Stomach (tissue), 9 donors: ENCODE measurements around the gene GFY. TPM values are rescaled to one million over a fixed set of nuclear protein-coding genes. Genes with fewer than 3 reads are reported as not detected.
A peak's percentile ranks its signal among the peaks of the same experiment; 100 is the strongest.
"Not testable (repeated sequence)": the region's sequence is repeated elsewhere in the genome, so short reads cannot be mapped to it uniquely, and the experiment has no call there.

Experiments used
- DNase-seq, 2 donors: peaks; one replicate each; pipeline versions ENCODE4 v3.0.0 to v3.0.0-alpha.2; 2013 to 2019
- H3K27ac ChIP-seq, 5 donors: fragments of 200-600 bp in 4 of 5; sonication (generic) in 4 of 5; one replicate each; pipeline ENCODE4 v1.5.1; 2013 to 2019; ENCODE audit warnings: mild to moderate bottlenecking in 1 of 5, moderate library complexity in 1 of 5
- H3K27me3 ChIP-seq, 3 donors: fragments of 200-600 bp; sonication (generic); one replicate each; pipeline ENCODE4 v1.5.1; 2017 to 2019; ENCODE audit warnings: mixed run types in 1 of 3
- H3K36me3 ChIP-seq, 4 donors: fragments of 200-600 bp; sonication (generic); 1 replicate in 3 of 4; 2 replicates in 1 of 4; pipeline ENCODE4 v1.5.1; 2016 to 2019
- H3K4me1 ChIP-seq, 4 donors: fragments of 200-600 bp; sonication (generic); one replicate each; pipeline ENCODE4 v1.5.1; 2016 to 2019
- H3K4me3 ChIP-seq, 4 donors: fragments of 200-600 bp; sonication (generic) in 3 of 4; one replicate each; pipeline ENCODE4 v1.5.1; 2016 to 2019; ENCODE audit warnings: mild to moderate bottlenecking in 1 of 4
- H3K9me3 ChIP-seq, 4 donors: fragments of 200-600 bp; sonication (generic); one replicate each; pipeline ENCODE4 v1.5.1; 2016 to 2019
- CTCF ChIP-seq, 7 experiments: fragments of 450-650 bp in 4 of 7; fragments of 200-600 bp in 3 of 7; sonication (generic) in 3 of 7; IDR thresholded peaks; one replicate each; pipeline ENCODE4 v1.5.1; 2016 to 2019; ENCODE audit warnings: antibody characterized with exemption in 7 of 7, control low read depth in 2 of 7, mild to moderate bottlenecking in 1 of 7
- EP300 ChIP-seq: sonication (generic); formaldehyde crosslinking; IDR thresholded peaks from one replicate; pipeline ENCODE4 v1.6.1; 2017; ENCODE audit warnings: antibody characterized with exemption
- POLR2A ChIP-seq, 4 donors: fragments of 450-650 bp; IDR thresholded peaks; one replicate each; pipeline ENCODE4 v1.6.1; 2016; ENCODE audit warnings: antibody characterized with exemption in 4 of 4, control low read depth in 2 of 4, mild to moderate bottlenecking in 1 of 4, moderate library complexity in 1 of 4
- POLR2AphosphoS5 ChIP-seq, 3 donors: sonication (generic); formaldehyde crosslinking; IDR thresholded peaks; one replicate each; pipeline ENCODE4 v1.6.1; 2016; ENCODE audit warnings: antibody characterized with exemption in 3 of 3
- WGBS, 5 donors: extraction: QIAGEN DNeasy Blood & Tissue Kit in 3 of 5; methylation state at CpG; one replicate each; pipeline versions ENCODE4 v1.1.5 to v1.1.7; 2013 to 2018; 5-methylcytosine and 5-hydroxymethylcytosine counted together
- intact Hi-C: fragments of 100-400 bp; cut with DNase I; formaldehyde crosslinking; loops from one replicate; pipeline ENCODE4 v1.15.1; 2023; ENCODE audit warnings: low total_unique reads
- polyA plus RNA-seq, 3 donors: library from polyadenylated mRNA; stranded (reverse); fragments of 200-250 nt; gene quantifications; one replicate each; pipeline ENCODE4 v1.2.3, GENCODE V29; 2013
- total RNA-seq, 5 donors: library from RNA; depleted of rRNA; stranded (reverse); fragments of >200 nt; gene quantifications; one replicate each; pipeline versions ENCODE4 v1.1.0 to v1.2.3, GENCODE V29; 2014 to 2016
- donor health status: healthy with polysubstance abuse.
- donor health status: Bipolar disorder and iron deficiency.
- donor health status: healthy.

Gene GFY
- total and polyA plus RNA-seq, 8 donors, result not detected

DNA sequence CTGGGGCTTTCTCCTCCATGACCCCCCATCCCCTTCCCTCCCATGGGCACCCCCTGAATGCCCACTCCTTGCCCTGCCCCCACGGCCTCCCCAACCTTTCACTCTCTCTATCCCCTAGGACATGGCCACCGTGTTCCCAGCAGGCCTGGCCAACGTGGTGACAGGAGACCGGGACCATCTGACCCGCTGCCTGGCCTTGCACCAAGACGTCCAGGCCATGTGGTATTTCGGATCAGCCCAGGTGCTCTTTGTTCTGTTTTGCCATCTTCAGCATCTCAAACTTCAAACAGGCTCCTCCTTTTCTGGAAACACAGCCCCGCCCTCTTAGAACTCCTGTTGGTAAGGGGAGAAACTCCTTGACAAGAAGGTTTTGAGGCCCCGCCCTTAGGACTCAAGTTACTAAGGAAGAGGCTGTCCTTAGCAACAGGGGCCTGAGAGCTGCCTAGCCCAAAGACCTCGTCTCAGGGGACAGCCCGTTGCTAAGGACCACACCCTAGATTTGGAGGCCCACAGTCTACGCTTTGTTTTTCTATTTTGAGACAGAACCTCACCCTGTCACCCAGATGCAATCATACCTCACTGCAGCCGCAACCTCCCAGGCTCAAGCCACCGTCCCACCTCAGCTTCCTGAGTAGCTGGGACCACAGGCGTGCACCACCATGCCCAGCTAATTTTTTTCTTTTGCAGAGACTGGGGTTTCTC, 43.7 kb downstream of the GFY start:
- TF ChIP-seq POLR2AphosphoS5 (IDR thresholded peaks at IDR 0.05) (peak in 2 of 3 donors; percentile 14 to 42), POLR2A (IDR thresholded peaks at IDR 0.05) (no peak)
- peak; percentile 56 to 94 for DNase-seq
- Histone ChIP-seq H3K4me3 (no peak overlapping the region), H3K27ac (peak overlapping the region; percentile 1 to 74 (median 69)), H3K27me3 (no peaks in the 10 kb centered on the region), H3K36me3 (peaks cover 10 to 60% (median 48%) of the 10 kb centered on the region in 4 donors), H3K9me3 (no peaks in the 10 kb centered on the region), H3K4me1 (peaks cover 6 to 33% (median 22%) of the 10 kb centered on the region in 4 donors)
- intact Hi-C loops, result no loop called here
- 49 to 59% (median 52%) methylated on average over 15 of the region's 15 CpGs for WGBS, 5 donors

DNA sequence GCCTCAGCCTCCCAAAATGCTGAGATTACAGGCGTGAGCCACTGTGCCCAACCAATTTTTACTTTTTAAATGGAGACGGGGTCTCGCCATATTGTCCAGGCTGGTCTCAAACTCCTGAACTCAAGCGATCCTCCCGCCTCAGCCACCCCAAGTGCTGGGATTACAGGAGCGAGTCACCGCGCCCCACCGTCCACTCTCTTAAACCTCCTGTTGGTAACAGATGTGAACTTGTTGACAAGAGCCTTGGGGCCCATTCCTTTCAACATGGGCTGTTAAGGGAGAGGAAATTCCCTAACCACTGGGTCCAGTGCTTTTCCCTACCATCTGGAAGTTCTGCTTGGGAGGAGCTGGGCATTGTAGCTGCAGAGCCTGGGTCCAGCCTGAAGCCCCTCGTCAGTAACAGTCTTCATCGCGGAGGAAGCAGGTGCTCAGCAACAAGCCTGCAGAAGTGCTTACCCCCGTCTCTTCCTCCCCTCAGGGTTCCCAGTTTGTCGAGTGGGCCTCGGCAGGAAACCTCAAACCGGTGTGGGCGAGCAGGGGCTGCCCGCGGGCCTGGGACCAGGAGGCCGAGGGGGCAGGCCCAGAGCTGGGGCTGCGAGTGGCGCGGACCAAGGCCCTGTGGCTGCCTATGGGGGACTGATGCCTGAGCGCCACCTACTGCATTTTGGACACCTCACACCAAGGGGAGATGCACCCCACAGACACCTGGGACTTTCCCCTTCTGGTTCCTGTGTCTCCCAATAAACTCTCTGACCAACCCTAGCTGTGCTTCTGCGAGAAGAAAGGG, 44.8 kb downstream of the GFY start:
- Histone ChIP-seq H3K9me3 (no peaks in the 10 kb centered on the region), H3K4me1 (peaks cover 6 to 42% (median 31%) of the 10 kb centered on the region in 4 donors), H3K27me3 (no peaks in the 10 kb centered on the region), H3K4me3 (no peak overlapping the region), H3K36me3 (peaks cover 0 to 49% (median 37%) of the 10 kb centered on the region in 4 donors), H3K27ac (peak overlapping the region; percentile 19 to 74 (median 69))
- WGBS, 5 donors, result 67 to 84% (median 73%) methylated on average over 19 to 25 of the region's 25 CpGs
- peak; percentile 40 to 71 for DNase-seq
- intact Hi-C loops, result no loop called here
- TF ChIP-seq CTCF (IDR thresholded peaks at IDR 0.05), result no peak
- no peak for TF ChIP-seq POLR2AphosphoS5 (IDR thresholded peaks at IDR 0.05)
- no peak for TF ChIP-seq EP300
- no peak for TF ChIP-seq POLR2A (IDR thresholded peaks at IDR 0.05)

GRCh38 chr19:49470615-49470978, 45.4 kb downstream of the GFY start:
- Histone ChIP-seq H3K4me3 (no peak overlapping the region), H3K4me1 (peaks cover 6 to 48% (median 37%) of the 10 kb centered on the region in 4 donors), H3K27me3 (no peaks in the 10 kb centered on the region), H3K27ac (peak overlapping the region in 2 of 5 donors; percentile 69), H3K9me3 (no peaks in the 10 kb centered on the region), H3K36me3 (peaks cover 0 to 43% (median 31%) of the 10 kb centered on the region in 4 donors)
- intact Hi-C loops, result no loop called here
- WGBS, 5 donors, result 70 to 78% (median 76%) methylated on average over 6 to 8 of the region's 8 CpGs
- TF ChIP-seq POLR2AphosphoS5 (IDR thresholded peaks at IDR 0.05) (no peak), EP300 (no peak), CTCF (IDR thresholded peaks at IDR 0.05) (no peak)
- peak in 1 of 2 donors; percentile 17 for DNase-seq

GRCh38 chr19:49472936-49473335, 47.7 kb downstream of the GFY start:
- TF ChIP-seq EP300 (no peak), CTCF (IDR thresholded peaks at IDR 0.05) (no peak), POLR2A (IDR thresholded peaks at IDR 0.05) (no peak), POLR2AphosphoS5 (IDR thresholded peaks at IDR 0.05) (no peak)
- Histone ChIP-seq H3K4me1 (peaks cover 6 to 57% (median 41%) of the 10 kb centered on the region in 4 donors), H3K4me3 (no peak overlapping the region), H3K36me3 (peaks cover 0 to 21% (median 10%) of the 10 kb centered on the region in 4 donors), H3K27me3 (no peaks in the 10 kb centered on the region), H3K27ac (peak overlapping the region in 1 of 5 donors; percentile 32), H3K9me3 (no peaks in the 10 kb centered on the region)
- 60 to 76% (median 70%) methylated on average over 9 of the region's 9 CpGs for WGBS, 5 donors
- intact Hi-C loops, result no loop called here
- peak in 1 of 2 donors; percentile 12 for DNase-seq

GRCh38 chr19:49473501-49473867, 48.3 kb downstream of the GFY start:
- WGBS, 5 donors, result 66 to 71% (median 69%) methylated on average over 9 of the region's 9 CpGs

More at GRCh38 chr19:49473501-49473867, 48.3 kb downstream of the GFY start:
- H3K27ac ChIP-seq, result peak overlapping the region; percentile 46 to 92 (median 88)
- peaks cover 6 to 58% (median 39%) of the 10 kb centered on the region in 4 donors for H3K4me1 ChIP-seq
- H3K9me3 ChIP-seq, intact Hi-C loops, H3K27me3 ChIP-seq, DNase-seq: not testable (repeated sequence)
- H3K36me3 ChIP-seq, result peaks cover 0 to 16% (median 8%) of the 10 kb centered on the region in 4 donors
- H3K4me3 ChIP-seq, result peak overlapping the region; percentile 67 to 89 (median 70)
